ENCODE data around the gene LGI1. TPM values are rescaled to one million over a fixed set of nuclear protein-coding genes. Genes with fewer than 3 reads are reported as not detected.

The LGI1 gene
- polyA plus RNA-seq, 1 donor from 2014 or later = 2.1 TPM

DNA sequence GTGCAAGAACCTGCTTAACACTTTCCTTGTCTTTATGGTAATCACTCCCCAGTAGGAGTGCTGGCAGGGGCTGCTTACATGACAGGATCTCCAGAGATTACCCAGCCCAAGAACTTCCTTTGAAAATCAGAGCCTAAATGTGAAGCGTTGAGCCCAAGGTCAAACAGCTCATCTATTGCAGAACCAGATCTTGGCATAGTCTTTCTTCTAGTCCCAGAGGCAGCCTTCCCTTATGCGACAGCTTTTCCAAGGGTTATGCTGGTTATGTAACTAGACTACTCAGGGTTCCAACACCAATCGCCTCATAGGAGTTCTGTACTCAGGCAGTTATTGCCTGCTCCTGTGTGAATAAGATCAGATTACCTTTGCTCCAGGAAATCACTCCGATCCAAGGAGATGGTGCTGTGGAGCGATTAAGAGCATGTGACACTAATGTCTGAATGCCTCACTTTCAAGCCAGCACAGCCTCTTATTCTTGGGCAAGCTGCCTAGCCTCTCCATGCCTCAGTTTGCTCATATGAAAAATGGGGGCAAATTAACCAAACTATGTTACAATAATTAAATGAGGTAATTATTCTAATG, 8.4 kb upstream of the LGI1 start:
- no peak overlapping the region for H3K4me3 ChIP-seq (ENCODE audit: low read length)
- no peaks in the 10 kb centered on the region for H3F3A ChIP-seq (ENCODE audit: insufficient read depth, low read length, poor library complexity, severe bottlenecking)
- no peak overlapping the region for H3K4me2 ChIP-seq (ENCODE audit: low read length)
- H3K9me2 ChIP-seq (ENCODE audit: insufficient read depth, low read length) = no peaks in the 10 kb centered on the region
- H3K27me3 ChIP-seq (ENCODE audit: insufficient read depth, low read depth, low read length) = no peaks in the 10 kb centered on the region
- no peaks in the 10 kb centered on the region for H3K9me3 ChIP-seq (ENCODE audit: low read length)
- H3K27ac ChIP-seq (ENCODE audit: low read length) = no peak overlapping the region
- TF ChIP-seq, protein P1, sequence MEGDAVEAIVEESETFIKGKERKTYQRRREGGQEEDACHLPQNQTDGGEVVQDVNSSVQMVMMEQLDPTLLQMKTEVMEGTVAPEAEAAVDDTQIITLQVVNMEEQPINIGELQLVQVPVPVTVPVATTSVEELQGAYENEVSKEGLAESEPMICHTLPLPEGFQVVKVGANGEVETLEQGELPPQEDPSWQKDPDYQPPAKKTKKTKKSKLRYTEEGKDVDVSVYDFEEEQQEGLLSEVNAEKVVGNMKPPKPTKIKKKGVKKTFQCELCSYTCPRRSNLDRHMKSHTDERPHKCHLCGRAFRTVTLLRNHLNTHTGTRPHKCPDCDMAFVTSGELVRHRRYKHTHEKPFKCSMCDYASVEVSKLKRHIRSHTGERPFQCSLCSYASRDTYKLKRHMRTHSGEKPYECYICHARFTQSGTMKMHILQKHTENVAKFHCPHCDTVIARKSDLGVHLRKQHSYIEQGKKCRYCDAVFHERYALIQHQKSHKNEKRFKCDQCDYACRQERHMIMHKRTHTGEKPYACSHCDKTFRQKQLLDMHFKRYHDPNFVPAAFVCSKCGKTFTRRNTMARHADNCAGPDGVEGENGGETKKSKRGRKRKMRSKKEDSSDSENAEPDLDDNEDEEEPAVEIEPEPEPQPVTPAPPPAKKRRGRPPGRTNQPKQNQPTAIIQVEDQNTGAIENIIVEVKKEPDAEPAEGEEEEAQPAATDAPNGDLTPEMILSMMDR (IDR thresholded peaks at IDR 0.05; ENCODE audit: poor library complexity, severe bottlenecking) = no peak
- TF ChIP-seq EP300 (conservative IDR thresholded peaks at IDR 0.05; ENCODE audit: poor library complexity, severe bottlenecking) = no peak
- no peak for TF ChIP-seq TAF1 (IDR thresholded peaks at IDR 0.05; ENCODE audit: low read depth)
- TF ChIP-seq SMC3 (conservative IDR thresholded peaks at IDR 0.05; ENCODE audit: poor library complexity) = no peak
- TF ChIP-seq MXI1 (conservative IDR thresholded peaks at IDR 0.05; ENCODE audit: poor library complexity, severe bottlenecking) = no peak
- TF ChIP-seq EZH2 (IDR thresholded peaks at IDR 0.05; ENCODE audit: borderline replicate concordance, insufficient read depth, low read length, poor library complexity, severe bottlenecking) = no peak
- TF ChIP-seq, protein P2, sequence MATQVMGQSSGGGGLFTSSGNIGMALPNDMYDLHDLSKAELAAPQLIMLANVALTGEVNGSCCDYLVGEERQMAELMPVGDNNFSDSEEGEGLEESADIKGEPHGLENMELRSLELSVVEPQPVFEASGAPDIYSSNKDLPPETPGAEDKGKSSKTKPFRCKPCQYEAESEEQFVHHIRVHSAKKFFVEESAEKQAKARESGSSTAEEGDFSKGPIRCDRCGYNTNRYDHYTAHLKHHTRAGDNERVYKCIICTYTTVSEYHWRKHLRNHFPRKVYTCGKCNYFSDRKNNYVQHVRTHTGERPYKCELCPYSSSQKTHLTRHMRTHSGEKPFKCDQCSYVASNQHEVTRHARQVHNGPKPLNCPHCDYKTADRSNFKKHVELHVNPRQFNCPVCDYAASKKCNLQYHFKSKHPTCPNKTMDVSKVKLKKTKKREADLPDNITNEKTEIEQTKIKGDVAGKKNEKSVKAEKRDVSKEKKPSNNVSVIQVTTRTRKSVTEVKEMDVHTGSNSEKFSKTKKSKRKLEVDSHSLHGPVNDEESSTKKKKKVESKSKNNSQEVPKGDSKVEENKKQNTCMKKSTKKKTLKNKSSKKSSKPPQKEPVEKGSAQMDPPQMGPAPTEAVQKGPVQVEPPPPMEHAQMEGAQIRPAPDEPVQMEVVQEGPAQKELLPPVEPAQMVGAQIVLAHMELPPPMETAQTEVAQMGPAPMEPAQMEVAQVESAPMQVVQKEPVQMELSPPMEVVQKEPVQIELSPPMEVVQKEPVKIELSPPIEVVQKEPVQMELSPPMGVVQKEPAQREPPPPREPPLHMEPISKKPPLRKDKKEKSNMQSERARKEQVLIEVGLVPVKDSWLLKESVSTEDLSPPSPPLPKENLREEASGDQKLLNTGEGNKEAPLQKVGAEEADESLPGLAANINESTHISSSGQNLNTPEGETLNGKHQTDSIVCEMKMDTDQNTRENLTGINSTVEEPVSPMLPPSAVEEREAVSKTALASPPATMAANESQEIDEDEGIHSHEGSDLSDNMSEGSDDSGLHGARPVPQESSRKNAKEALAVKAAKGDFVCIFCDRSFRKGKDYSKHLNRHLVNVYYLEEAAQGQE (IDR thresholded peaks at IDR 0.05; ENCODE audit: borderline replicate concordance) = no peak
- no peak for TF ChIP-seq RAD21 (conservative IDR thresholded peaks at IDR 0.05)
- TF ChIP-seq POLR2AphosphoS5 (IDR thresholded peaks at IDR 0.05) = no peak
- no peaks in the 10 kb centered on the region for H3K36me3 ChIP-seq (ENCODE audit: insufficient read depth, low read length)
- no peak overlapping the region for H3K9ac ChIP-seq (ENCODE audit: low read length)
- no peaks in the 10 kb centered on the region for H4K20me1 ChIP-seq (ENCODE audit: insufficient read depth)
- no peaks in the 10 kb centered on the region for H3K79me2 ChIP-seq (replicated peaks; ENCODE audit: insufficient read depth, low read length)
- no peak overlapping the region for H2AFZ ChIP-seq (ENCODE audit: low read depth, low read length)

DNA sequence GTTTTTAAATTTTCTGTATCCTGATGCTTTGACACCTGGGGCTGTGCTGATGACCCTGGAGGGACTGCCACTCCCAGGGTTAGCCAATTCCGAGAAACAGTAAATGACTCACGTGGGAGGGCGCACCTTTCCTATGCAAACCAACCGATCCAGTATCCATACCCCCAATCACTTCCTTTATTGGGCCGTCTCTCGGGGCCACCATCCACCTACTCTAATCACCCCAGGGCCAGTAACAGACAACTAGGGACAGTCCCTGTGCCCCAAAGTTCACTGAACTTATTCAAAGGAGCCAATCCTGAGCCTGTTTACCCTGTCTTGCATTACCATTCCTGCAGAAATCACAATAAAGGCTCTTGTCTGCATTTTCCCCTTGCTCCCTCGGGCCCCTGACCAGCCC, 6.6 kb upstream of the LGI1 start:
- Histone ChIP-seq H3K36me3 (ENCODE audit: insufficient read depth, low read length) (no peaks in the 10 kb centered on the region), H3K79me2 (replicated peaks; ENCODE audit: insufficient read depth, low read length) (no peaks in the 10 kb centered on the region), H3F3A (ENCODE audit: insufficient read depth, low read length, poor library complexity, severe bottlenecking) (no peaks in the 10 kb centered on the region), H4K20me1 (ENCODE audit: insufficient read depth) (no peaks in the 10 kb centered on the region), H3K9ac (ENCODE audit: low read length) (no peak overlapping the region), H3K27me3 (ENCODE audit: insufficient read depth, low read depth, low read length) (no peaks in the 10 kb centered on the region), H3K4me3 (ENCODE audit: low read length) (no peak overlapping the region), H3K9me2 (ENCODE audit: insufficient read depth, low read length) (no peaks in the 10 kb centered on the region), H3K9me3 (ENCODE audit: low read length) (no peaks in the 10 kb centered on the region), H2AFZ (ENCODE audit: low read depth, low read length) (no peak overlapping the region), H3K4me2 (ENCODE audit: low read length) (no peak overlapping the region), H3K27ac (ENCODE audit: low read length) (no peak overlapping the region)
- TF ChIP-seq SMC3 (conservative IDR thresholded peaks at IDR 0.05; ENCODE audit: poor library complexity) = no peak
- TF ChIP-seq POLR2AphosphoS5 (IDR thresholded peaks at IDR 0.05) = no peak
- TF ChIP-seq, protein P1 (IDR thresholded peaks at IDR 0.05; ENCODE audit: poor library complexity, severe bottlenecking) = no peak
- no peak for TF ChIP-seq EZH2 (IDR thresholded peaks at IDR 0.05; ENCODE audit: borderline replicate concordance, insufficient read depth, low read length, poor library complexity, severe bottlenecking)
- TF ChIP-seq RAD21 (conservative IDR thresholded peaks at IDR 0.05) = no peak
- no peak for TF ChIP-seq EP300 (conservative IDR thresholded peaks at IDR 0.05; ENCODE audit: poor library complexity, severe bottlenecking)
- TF ChIP-seq, protein P2 (IDR thresholded peaks at IDR 0.05; ENCODE audit: borderline replicate concordance) = no peak
- no peak for TF ChIP-seq TAF1 (IDR thresholded peaks at IDR 0.05; ENCODE audit: low read depth)
- TF ChIP-seq MXI1 (conservative IDR thresholded peaks at IDR 0.05; ENCODE audit: poor library complexity, severe bottlenecking) = no peak
